ENCODE measurements around the gene PRDM8. TPM values are rescaled to one million over a fixed set of nuclear protein-coding genes. Genes with fewer than 3 reads are reported as not detected.

The PRDM8 gene
- total RNA-seq, 2 experiments from 2014 or later: 3.0 to 4.3 TPM

DNA sequence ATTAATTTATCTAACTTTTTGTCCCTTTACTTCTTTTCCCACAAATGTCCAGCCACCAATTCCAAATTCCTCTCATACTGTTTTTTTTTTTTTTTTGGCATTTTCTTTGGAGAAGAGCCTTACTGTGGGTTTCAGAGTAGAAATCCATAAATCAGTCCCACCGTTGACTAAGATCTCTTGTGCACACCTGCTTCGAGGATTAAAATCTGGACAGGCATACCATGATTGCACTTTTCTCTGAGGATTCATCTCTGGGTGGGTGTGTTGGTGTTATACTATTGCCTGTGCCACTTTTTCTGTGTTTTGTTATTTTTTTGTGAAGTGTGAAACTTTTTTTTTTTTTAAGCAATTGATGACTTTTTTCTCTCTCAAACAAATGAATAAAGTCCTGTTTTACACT lies 13.2 kb downstream of the PRDM8 start:
- Mint-ChIP-seq H3K4me1 (ENCODE audit: low read depth) (peaks cover 2% of the 10 kb centered on the region), H3K27ac (no peak overlapping the region), H3K4me3 (no peak overlapping the region), H3K36me3 (no peaks in the 10 kb centered on the region), H3K27me3 (no peaks in the 10 kb centered on the region), H3K9me3 (no peaks in the 10 kb centered on the region)
- no peak for DNase-seq
- ChIA-PET POLR2A (no interaction called here), CTCF (interaction anchor here (3.3 kb wide), 1 partner anchor 293 kb away, joined by 12 read pairs; no protein-coding TSS in a partner anchor)
- intact Hi-C loops (cut with micrococcal nuclease): loop anchor here (10.0 kb wide), 1 partner anchor 1166 kb away; no protein-coding TSS in a partner anchor

DNA sequence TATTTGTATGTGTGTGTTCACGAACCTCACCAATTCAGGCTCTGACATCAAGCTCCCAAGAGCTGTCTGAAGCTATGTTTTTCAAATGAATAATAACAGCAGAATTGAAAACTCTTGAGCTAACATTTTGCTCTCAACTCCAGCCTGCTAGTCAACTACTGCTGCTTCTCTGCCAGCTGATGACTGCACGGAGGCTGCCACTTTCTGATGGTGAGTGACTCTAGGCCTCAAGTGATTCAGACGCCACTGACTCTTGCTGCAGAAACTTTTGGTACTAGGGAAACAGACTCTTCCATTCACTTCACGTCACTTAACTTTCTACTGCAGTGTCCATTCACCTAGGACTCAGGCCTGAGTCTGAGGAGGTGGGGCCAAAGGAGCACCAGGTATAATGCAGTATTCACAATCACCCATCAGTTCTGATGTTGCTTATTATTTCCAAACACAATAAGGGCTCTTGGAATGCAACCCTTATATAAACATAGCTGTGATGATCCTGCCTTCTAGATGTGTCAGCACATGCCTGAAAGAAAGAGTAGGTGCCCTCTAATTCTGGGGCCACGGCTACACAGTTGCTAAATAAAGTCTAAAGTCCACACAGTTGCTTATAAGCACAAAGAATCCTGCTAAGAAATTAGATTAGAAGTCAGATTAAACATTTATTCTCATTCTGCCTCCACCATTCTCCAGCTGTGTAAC lies 16.0 kb downstream of the PRDM8 start:
- CTCF ChIA-PET: interaction anchor here (0.6 to 3.3 kb wide), 9 partner anchors 7 to 1262 kb away, joined by 3 to 14 read pairs (median 6); no protein-coding TSS in a partner anchor
- H3K9me3 Mint-ChIP-seq: no peaks in the 10 kb centered on the region
- peaks cover 4% of the 10 kb centered on the region for H3K27me3 Mint-ChIP-seq
- no peaks in the 10 kb centered on the region for H3K36me3 Mint-ChIP-seq
- no peak overlapping the region for H3K4me3 Mint-ChIP-seq
- intact Hi-C loops (cut with micrococcal nuclease): loop anchor here (10.0 kb wide), 1 partner anchor 1168 kb away; no protein-coding TSS in a partner anchor
- H3K4me1 Mint-ChIP-seq (ENCODE audit: low read depth): peaks cover 2% of the 10 kb centered on the region
- no peak overlapping the region for H3K27ac Mint-ChIP-seq
- no peak for DNase-seq
- POLR2A ChIA-PET: interaction anchor here (1.0 kb wide), 1 partner anchor 11 kb away, joined by 7 read pairs; no protein-coding TSS in a partner anchor

- peaks cover 2% of the 10 kb centered on the region for H3K4me1 Mint-ChIP-seq (ENCODE audit: low read depth)
- intact Hi-C loops (cut with micrococcal nuclease): loop anchor here (1.0 to 10.0 kb wide), 6 partner anchors 12 to 1263 kb away; no protein-coding TSS in a partner anchor
- ChIA-PET CTCF (interaction anchor here (0.6 to 2.5 kb wide), 25 partner anchors 10 to 1342 kb away, joined by 3 to 16 read pairs (median 4); no protein-coding TSS in a partner anchor), POLR2A (no interaction called here)
- no peaks in the 10 kb centered on the region for H3K9me3 Mint-ChIP-seq
- H3K4me3 Mint-ChIP-seq: no peak overlapping the region
- H3K27ac Mint-ChIP-seq: no peak overlapping the region
- no peak for DNase-seq
- H3K27me3 Mint-ChIP-seq: peaks cover 10% of the 10 kb centered on the region
- no peaks in the 10 kb centered on the region for H3K36me3 Mint-ChIP-seq
These were observed 18.2 kb downstream of the PRDM8 start for GRCh38 chr4:80215449-80216052.

GRCh38 chr4:80216100-80216761 lies 18.9 kb downstream of the PRDM8 start:
- POLR2A ChIA-PET: no interaction called here
- Mint-ChIP-seq H3K27me3 (peaks cover 10% of the 10 kb centered on the region), H3K36me3 (no peaks in the 10 kb centered on the region), H3K4me3 (no peak overlapping the region), H3K4me1 (ENCODE audit: low read depth) (peaks cover 2% of the 10 kb centered on the region), H3K9me3 (no peaks in the 10 kb centered on the region), H3K27ac (no peak overlapping the region)
- no peak for DNase-seq
- CTCF ChIA-PET: interaction anchor here (0.6 to 2.5 kb wide), 25 partner anchors 11 to 1341 kb away, joined by 3 to 16 read pairs (median 4); no protein-coding TSS in a partner anchor
- intact Hi-C loops (cut with micrococcal nuclease): loop anchor here (10.0 kb wide), 1 partner anchor 1171 kb away; no protein-coding TSS in a partner anchor

GRCh38 chr4:80219301-80220025 lies 22.2 kb downstream of the PRDM8 start:
- H3K4me1 Mint-ChIP-seq (ENCODE audit: low read depth): peaks cover 2% of the 10 kb centered on the region
- H3K27ac Mint-ChIP-seq: no peak overlapping the region
- no peak overlapping the region for H3K4me3 Mint-ChIP-seq
- CTCF ChIA-PET: interaction anchor here (1.1 to 2.1 kb wide), 5 partner anchors 17 to 1267 kb away, joined by 3 to 6 read pairs (median 4); no protein-coding TSS in a partner anchor
- intact Hi-C loops (cut with micrococcal nuclease): loop anchor here (10.0 kb wide), 2 partner anchors 115 to 1175 kb away; partner anchors contain the start of gene CFAP299
- POLR2A ChIA-PET: no interaction called here
- no peaks in the 10 kb centered on the region for H3K36me3 Mint-ChIP-seq
- peaks cover 12% of the 10 kb centered on the region for H3K27me3 Mint-ChIP-seq
- DNase-seq: no peak
- no peaks in the 10 kb centered on the region for H3K9me3 Mint-ChIP-seq

DNA sequence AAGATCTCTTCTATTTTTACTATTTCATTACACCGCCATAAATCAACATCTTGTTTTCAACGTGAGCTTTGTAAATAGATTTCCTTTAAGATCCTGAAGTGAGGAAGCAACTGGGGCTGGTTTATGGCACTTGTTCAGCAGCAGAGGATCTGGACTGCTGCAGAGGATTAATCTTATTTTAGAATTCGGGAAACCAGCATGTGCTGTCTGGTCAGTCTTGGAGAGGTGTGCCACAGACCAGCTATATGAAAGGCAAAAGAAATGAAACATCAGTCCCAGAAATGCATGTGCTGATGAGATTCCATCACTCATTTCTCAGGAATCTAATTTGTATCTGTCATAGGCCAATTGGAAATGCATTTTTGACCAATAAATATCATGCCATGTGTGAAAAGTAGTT lies 23.4 kb downstream of the PRDM8 start:
- Mint-ChIP-seq H3K27me3 (peaks cover 15% of the 10 kb centered on the region), H3K9me3 (no peaks in the 10 kb centered on the region), H3K4me3 (no peak overlapping the region), H3K4me1 (ENCODE audit: low read depth) (no peaks in the 10 kb centered on the region), H3K27ac (no peak overlapping the region), H3K36me3 (no peaks in the 10 kb centered on the region)
- CTCF ChIA-PET: interaction anchor here (1.2 to 2.1 kb wide), 6 partner anchors 9 to 1267 kb away, joined by 3 to 6 read pairs (median 4); no protein-coding TSS in a partner anchor
- intact Hi-C loops (cut with micrococcal nuclease): loop anchor here (10.0 kb wide), 1 partner anchor 114 kb away; the partner anchor contains the start of gene CFAP299
- POLR2A ChIA-PET: no interaction called here
- DNase-seq: no peak

DNA sequence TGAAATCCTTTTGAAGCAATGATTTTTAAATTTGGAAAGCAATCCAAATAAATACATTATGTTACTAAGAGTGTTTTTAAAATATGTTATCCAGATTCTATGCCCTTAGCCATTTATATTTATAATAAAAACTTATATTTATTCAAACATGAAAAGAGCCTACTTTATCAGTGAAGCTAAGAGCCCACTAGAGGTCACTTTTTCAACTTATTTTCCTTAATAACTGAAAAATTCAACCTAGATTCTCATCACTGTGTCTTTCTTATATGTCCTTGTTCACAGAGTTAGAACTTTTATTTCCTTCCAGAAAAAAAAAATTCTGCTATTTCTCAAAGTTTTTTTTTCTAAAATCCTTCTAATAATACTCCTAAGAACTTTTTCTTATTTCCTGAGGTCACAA lies 23.9 kb downstream of the PRDM8 start:
- intact Hi-C loops (cut with micrococcal nuclease): loop anchor here (10.0 kb wide), 1 partner anchor 114 kb away; the partner anchor contains the start of gene CFAP299
- H3K27me3 Mint-ChIP-seq: peaks cover 15% of the 10 kb centered on the region

GRCh38 chr4:80225595-80225994 lies 28.3 kb downstream of the PRDM8 start:
- no peaks in the 10 kb centered on the region for H3K9me3 Mint-ChIP-seq
- H3K36me3 Mint-ChIP-seq: no peaks in the 10 kb centered on the region
- peaks cover 12% of the 10 kb centered on the region for H3K27me3 Mint-ChIP-seq
- no peak for DNase-seq
- intact Hi-C loops (cut with micrococcal nuclease): loop anchor here (10.0 kb wide), 1 partner anchor 109 kb away; the partner anchor contains the start of gene CFAP299
- ChIA-PET CTCF (no interaction called here), POLR2A (no interaction called here)
- no peak overlapping the region for H3K4me3 Mint-ChIP-seq
- no peaks in the 10 kb centered on the region for H3K4me1 Mint-ChIP-seq (ENCODE audit: low read depth)
- no peak overlapping the region for H3K27ac Mint-ChIP-seq

More for the DNA sequence above, 23.9 kb downstream of the PRDM8 start:
- no peak overlapping the region for H3K27ac Mint-ChIP-seq
- H3K4me3 Mint-ChIP-seq: no peak overlapping the region
- no peaks in the 10 kb centered on the region for H3K36me3 Mint-ChIP-seq
- no peaks in the 10 kb centered on the region for H3K4me1 Mint-ChIP-seq (ENCODE audit: low read depth)
- POLR2A ChIA-PET: no interaction called here
- no peak for DNase-seq
- CTCF ChIA-PET: interaction anchor here (1.2 to 2.1 kb wide), 4 partner anchors 9 to 819 kb away, joined by 3 to 6 read pairs (median 4); no protein-coding TSS in a partner anchor
- H3K9me3 Mint-ChIP-seq: no peaks in the 10 kb centered on the region

DNA sequence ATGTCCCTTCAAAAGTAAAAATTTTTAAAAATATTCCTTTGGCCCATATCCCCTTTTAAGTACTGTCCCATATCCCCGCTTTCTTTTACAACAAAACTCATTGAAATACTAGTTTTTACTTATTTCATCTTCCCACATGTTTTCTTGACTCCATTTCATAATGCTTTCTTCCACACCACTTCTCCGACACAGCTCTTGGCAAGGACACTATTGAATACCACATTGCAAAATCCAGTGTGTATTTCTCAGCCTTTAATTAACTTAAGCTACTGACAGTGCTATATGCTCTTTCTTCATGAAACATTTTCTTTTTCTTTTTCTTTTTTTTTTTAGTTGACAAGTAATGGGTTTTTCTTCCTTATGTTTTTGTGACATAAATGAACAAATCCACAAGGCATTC lies 28.8 kb downstream of the PRDM8 start:
- no peak overlapping the region for H3K27ac Mint-ChIP-seq
- H3K9me3 Mint-ChIP-seq: no peaks in the 10 kb centered on the region
- no peak overlapping the region for H3K4me3 Mint-ChIP-seq
- no peaks in the 10 kb centered on the region for H3K36me3 Mint-ChIP-seq
- no peaks in the 10 kb centered on the region for H3K4me1 Mint-ChIP-seq (ENCODE audit: low read depth)
- CTCF ChIA-PET: no interaction called here
- intact Hi-C loops (cut with micrococcal nuclease): loop anchor here (10.0 kb wide), 1 partner anchor 109 kb away; the partner anchor contains the start of gene CFAP299
- POLR2A ChIA-PET: no interaction called here
- no peak for DNase-seq
- peaks cover 12% of the 10 kb centered on the region for H3K27me3 Mint-ChIP-seq

DNA sequence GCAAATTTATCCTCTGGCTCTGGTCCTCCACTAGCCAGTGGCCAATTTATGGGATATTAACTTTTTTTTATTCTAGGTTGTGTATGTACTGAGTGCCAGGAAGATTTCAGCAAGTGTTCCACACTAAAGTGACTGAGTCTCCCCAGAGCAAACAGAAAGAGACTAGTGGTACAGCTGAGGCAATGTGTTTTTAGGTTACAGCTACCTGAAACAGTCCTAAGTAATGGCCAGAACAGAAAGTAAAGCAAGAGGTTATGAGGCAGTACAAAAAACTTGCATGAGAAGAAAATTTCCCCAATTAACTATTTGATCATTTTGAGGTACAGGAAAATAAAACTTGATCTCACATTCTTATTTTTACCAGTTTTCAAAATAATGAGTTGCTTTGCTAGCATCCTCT lies 31.2 kb downstream of the PRDM8 start:
- Mint-ChIP-seq H3K27me3 (peaks cover 13% of the 10 kb centered on the region), H3K4me3 (no peak overlapping the region), H3K27ac (no peak overlapping the region), H3K9me3 (no peaks in the 10 kb centered on the region), H3K36me3 (no peaks in the 10 kb centered on the region), H3K4me1 (ENCODE audit: low read depth) (no peaks in the 10 kb centered on the region)
- CTCF ChIA-PET: no interaction called here
- no peak for DNase-seq
- intact Hi-C loops (cut with micrococcal nuclease): loop anchor here (10.0 kb wide), 1 partner anchor 106 kb away; the partner anchor contains the start of gene CFAP299
- POLR2A ChIA-PET: no interaction called here

DNA sequence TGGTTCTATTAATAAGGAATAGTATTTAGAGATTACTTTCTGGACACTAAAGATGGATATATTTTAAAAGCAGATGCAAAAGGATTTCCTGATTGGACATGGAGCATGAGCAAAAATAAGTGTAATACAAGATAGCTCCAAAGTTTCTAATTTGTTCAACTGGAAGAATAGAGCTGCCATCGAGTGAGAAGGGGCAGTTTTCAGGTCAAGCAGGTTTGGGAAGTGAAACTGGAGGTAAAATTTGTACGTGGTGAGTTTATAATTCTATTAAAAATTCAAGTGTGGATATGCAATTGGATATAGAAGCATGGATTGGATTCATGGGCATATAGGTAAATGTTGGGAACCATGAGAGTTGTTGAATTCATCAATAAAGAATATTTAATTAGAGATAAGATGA lies 31.8 kb downstream of the PRDM8 start:
- intact Hi-C loops (cut with micrococcal nuclease): loop anchor here (10.0 kb wide), 1 partner anchor 106 kb away; the partner anchor contains the start of gene CFAP299
- POLR2A ChIA-PET: no interaction called here
- peaks cover 14% of the 10 kb centered on the region for H3K27me3 Mint-ChIP-seq
- CTCF ChIA-PET: no interaction called here
- DNase-seq: no peak
- no peak overlapping the region for H3K27ac Mint-ChIP-seq
- H3K36me3 Mint-ChIP-seq: no peaks in the 10 kb centered on the region
- no peaks in the 10 kb centered on the region for H3K9me3 Mint-ChIP-seq
- no peaks in the 10 kb centered on the region for H3K4me1 Mint-ChIP-seq (ENCODE audit: low read depth)
- no peak overlapping the region for H3K4me3 Mint-ChIP-seq

Data from activated CD4-positive, alpha-beta memory T cell treated with anti-CD3 and anti-CD28 coated beads for 36 hours (primary cell).